GM19468 (cell line): ENCODE results near the gene ICOSLG.
"Not testable (repeated sequence)": the region's sequence is repeated elsewhere in the genome, so short reads cannot be mapped to it uniquely, and the experiment has no call there.

Experiments used
- ATAC-seq: cut with Tn5 transposase; IDR thresholded peaks from one replicate; pipeline ENCODE4 v1.9.1; 2021; ENCODE audit warnings: mild to moderate bottlenecking, moderate library complexity, moderate number of reproducible peaks; ENCODE audit not compliant: unreplicated experiment; ENCODE audit errors: extremely low read depth

ICOSLG gene

GRCh38 chr21:44193108-44193507 lies 47.6 kb downstream of the ICOSLG start:
- ATAC-seq: not testable (repeated sequence)

GRCh38 chr21:44190349-44191271 lies 50.1 kb downstream of the ICOSLG start:
- ATAC-seq: not testable (repeated sequence)

- ATAC-seq: not testable (repeated sequence)
These were observed 55.9 kb downstream of the ICOSLG start for GRCh38 chr21:44184862-44185261.

- not testable (repeated sequence) for ATAC-seq
These were observed 58.5 kb downstream of the ICOSLG start for GRCh38 chr21:44182202-44182601.

- ATAC-seq: not testable (repeated sequence)
These were observed 59.2 kb downstream of the ICOSLG start for GRCh38 chr21:44181506-44181905.

GRCh38 chr21:44176127-44176526 lies 64.6 kb downstream of the ICOSLG start:
- ATAC-seq: not testable (repeated sequence)

- not testable (repeated sequence) for ATAC-seq
These were observed 65.6 kb downstream of the ICOSLG start for GRCh38 chr21:44175189-44175588.
